Heart left ventricle (tissue), 13 donors: ENCODE data around the gene ADPRHL1.

Source experiments
- POLR2A ChIP-seq, 2 donors: fragments of 450-650 bp; IDR thresholded peaks; one replicate each; pipeline ENCODE4 v1.6.1; 2017; ENCODE audit warnings: antibody characterized with exemption in 2 of 2, mild to moderate bottlenecking in 2 of 2, moderate library complexity in 2 of 2
- TF ChIP-seq, protein P1 (sequence below), 12 donors: fragments of 200-600 bp; sonication (generic) in 4 of 12; IDR thresholded peaks; one replicate each; pipeline versions ENCODE4 v1.5.0 to v1.8.0; 2018 to 2022; ENCODE audit warnings: antibody characterized with exemption in 12 of 12, mild to moderate bottlenecking in 5 of 12
- donor health status: ischemic (EF 13 %, LVEDD 7.1; RV severe dilation, severe dysfunction).
- donor health status: DM: no; HTN: yes; CAD: no.
- donor health status: DM: no; HTN: no; CAD: no.
- donor health status: ischemic (EF 25% LVEDD 6.9; RV normal size, moderate dysfunction).
- donor health status: ischemic (EF 25% LVEDD 5.7; RV mildly dilated, moderate dysfunction).
- donor health status: ischemic (EF 35%, LVEDD 5.7; RV mildly dilated, moderate dysfunction).
- donor health status: nonischemic (EF 11% LVEDD 7.7; RV severe dilation, severe dysfunction).
- donor health status: DM: yes; HTN: yes; CAD: no.
- donor health status: PGD.
- donor health status: ischemic (EF 29% LVEDD 5.4; RV normal size, mild dysfunction).
- donor health status: nonischemic (EF 23%, LVEDD 6.1; RV moderate dilation, normal function).

- TF ChIP-seq, protein P1, sequence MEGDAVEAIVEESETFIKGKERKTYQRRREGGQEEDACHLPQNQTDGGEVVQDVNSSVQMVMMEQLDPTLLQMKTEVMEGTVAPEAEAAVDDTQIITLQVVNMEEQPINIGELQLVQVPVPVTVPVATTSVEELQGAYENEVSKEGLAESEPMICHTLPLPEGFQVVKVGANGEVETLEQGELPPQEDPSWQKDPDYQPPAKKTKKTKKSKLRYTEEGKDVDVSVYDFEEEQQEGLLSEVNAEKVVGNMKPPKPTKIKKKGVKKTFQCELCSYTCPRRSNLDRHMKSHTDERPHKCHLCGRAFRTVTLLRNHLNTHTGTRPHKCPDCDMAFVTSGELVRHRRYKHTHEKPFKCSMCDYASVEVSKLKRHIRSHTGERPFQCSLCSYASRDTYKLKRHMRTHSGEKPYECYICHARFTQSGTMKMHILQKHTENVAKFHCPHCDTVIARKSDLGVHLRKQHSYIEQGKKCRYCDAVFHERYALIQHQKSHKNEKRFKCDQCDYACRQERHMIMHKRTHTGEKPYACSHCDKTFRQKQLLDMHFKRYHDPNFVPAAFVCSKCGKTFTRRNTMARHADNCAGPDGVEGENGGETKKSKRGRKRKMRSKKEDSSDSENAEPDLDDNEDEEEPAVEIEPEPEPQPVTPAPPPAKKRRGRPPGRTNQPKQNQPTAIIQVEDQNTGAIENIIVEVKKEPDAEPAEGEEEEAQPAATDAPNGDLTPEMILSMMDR (IDR thresholded peaks at IDR 0.05): no peak
- TF ChIP-seq POLR2A (IDR thresholded peaks at IDR 0.05): no peak
Measured at GRCh38 chr13:113455384-113455783, 2.1 kb upstream of the ADPRHL1 start.
